GM19372 (cell line): Measurements from ENCODE around the gene FBLN5.

Experiments used
- ATAC-seq: cut with Tn5 transposase; IDR thresholded peaks from one replicate; pipeline ENCODE4 v1.9.1; 2021; ENCODE audit warnings: mild to moderate bottlenecking, low read depth, moderate library complexity; ENCODE audit not compliant: unreplicated experiment

Gene FBLN5

DNA sequence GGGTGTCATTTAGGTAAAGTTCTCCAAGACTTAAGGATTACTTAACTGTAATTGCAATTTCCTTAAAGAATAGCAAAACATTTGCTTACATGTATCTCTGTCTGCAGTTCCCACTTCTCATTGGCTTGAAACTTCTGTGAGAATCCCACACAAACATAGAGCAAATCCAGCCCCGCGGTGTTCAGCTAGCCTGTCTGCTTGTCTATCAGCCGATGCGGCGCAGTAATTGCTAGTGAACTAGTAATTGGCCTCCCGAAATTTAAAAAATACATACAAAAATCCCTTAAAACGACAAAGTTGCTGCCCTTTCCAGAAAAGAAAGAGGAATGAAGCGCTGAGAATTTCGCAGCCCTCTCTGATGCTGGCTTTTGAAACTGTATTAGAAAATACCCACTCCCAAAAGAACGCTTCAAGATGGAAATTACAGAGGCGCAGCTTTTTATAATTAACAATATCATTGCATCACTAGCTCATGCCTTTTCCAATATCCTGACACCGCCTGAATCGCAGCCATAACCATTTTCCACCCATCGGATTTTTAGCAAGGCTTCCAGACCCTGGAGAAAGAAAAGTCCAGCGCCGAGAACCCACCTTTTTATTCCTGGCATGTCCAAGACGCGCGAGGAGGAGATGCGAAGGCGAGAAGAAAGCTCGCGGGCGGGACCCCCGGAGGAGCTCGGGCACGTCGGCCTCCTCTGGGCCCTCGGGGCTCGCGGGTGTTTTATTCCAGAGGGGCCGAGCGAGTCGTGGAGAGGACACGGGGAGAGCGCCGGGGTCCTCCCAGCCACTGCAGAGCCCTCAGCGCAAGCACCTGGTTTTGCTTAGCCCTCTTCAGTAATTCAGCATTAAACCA, 646 bp downstream of the FBLN5 start:
- no peak for ATAC-seq

DNA sequence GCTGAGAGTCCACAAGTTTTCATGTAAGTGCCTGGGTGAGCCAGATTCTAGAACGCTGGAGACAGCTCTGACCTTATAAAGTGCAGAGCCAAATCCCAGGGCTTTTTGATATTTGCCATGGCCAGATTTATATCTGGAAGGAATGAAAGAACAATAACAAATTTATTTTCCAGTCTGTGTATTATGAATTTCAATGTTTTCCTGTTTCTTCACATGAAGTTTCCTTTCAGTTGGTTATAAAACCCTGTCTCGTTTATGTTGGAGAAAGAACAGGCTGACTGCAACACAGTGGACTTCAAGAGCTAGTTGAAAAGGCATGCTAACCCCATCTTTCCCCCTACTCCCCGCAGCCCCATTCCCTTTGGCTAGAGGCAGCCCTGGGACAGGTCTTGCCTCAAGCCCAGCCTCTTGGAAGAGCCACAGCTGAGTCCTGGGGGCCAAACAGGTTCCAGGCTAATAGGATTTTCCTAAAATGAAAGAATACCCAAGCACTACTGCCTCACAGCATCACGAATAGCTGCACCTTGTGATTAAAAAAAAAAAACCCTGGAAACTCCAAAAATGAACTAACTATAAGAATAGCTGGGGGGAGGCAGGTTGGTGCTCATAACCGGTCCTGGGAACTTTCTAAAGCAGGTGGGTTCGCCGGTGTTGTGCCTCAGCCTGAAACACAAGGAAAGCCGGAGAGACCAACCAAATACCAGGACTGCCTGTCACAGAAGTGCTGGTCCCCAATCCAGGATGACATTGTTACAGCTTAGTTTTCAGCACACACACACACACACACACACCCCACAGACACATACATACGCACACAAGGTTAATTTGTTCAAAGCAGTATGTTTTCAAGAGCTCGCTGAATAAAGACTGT, 1.5 kb downstream of the FBLN5 start:
- no peak for ATAC-seq

DNA sequence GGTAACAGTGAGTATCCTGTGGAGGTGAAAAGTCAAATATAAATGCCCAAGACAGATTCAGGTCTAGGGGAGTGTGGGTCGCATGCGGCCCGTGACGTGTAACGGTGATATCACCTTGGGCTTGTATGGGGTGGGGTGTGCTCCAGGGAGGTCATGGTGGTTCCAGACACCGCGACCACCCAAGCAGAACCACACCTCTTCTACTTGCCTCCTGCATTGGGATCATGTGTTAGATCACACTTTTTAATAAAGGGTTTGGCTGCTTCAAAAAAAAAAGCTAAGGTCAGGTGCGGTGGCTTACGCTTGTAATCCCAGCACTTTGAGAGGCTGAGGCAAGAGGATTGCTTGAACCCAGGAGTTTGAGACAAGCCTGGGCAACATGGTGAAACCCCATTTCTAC, 4.5 kb downstream of the FBLN5 start:
- no peak for ATAC-seq

DNA sequence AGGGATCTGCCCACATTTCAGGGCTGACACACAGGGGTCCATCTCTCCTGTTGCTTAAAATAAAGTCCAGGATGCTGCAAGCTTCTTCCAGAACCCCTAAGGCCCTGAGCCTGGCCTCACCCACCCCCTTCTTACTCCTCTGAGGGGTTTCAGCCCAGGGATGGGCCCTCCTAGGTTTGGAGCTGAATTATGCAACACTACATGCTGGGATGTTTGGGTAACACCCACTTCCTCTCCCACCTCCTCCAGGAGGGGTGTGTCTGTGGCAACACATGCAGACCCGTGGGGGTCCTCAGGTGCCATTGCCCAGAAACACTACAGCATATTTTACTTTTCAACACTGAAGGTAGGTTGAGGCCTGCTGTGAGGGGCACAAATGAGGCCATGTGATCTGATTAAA, 5.4 kb downstream of the FBLN5 start:
- no peak for ATAC-seq

DNA sequence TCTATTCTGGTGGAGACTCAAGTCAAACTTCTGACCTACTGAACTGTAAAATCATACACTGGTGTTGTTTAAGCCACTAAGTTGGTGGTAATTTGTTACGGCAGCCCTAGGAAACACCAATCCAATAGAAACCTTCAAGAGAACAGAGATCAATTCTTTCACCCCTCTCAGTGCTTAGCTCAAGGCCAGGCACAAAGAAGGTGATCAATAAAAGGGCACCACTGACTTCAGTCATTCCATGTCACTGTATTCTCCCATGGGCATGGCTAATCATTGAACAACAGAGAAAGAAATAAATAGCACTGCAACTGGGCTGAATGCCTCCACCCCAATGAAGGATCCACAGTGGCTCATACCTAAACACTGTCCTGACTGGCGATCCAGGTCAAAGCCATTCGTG, 7.3 kb downstream of the FBLN5 start:
- ATAC-seq, result no peak

DNA sequence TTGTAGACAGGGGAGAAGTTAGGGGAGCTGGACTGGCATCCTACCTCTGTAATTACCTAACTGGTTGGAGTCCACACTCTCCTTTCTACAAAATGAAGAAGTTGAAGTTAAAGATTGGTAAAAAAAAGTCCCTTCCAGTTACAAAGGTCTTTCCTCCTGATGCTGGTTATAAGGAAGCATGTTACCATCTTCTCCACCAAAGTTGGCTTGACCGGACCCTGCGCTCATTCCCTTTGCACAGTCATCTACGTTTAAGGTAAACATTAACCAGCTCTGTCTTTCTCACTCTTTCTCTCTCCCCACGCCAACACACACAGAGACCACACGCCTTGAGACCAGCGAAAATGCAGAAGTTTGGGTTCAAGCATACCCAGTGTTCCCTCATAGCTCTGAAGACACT, 11.9 kb downstream of the FBLN5 start:
- ATAC-seq, result no peak

DNA sequence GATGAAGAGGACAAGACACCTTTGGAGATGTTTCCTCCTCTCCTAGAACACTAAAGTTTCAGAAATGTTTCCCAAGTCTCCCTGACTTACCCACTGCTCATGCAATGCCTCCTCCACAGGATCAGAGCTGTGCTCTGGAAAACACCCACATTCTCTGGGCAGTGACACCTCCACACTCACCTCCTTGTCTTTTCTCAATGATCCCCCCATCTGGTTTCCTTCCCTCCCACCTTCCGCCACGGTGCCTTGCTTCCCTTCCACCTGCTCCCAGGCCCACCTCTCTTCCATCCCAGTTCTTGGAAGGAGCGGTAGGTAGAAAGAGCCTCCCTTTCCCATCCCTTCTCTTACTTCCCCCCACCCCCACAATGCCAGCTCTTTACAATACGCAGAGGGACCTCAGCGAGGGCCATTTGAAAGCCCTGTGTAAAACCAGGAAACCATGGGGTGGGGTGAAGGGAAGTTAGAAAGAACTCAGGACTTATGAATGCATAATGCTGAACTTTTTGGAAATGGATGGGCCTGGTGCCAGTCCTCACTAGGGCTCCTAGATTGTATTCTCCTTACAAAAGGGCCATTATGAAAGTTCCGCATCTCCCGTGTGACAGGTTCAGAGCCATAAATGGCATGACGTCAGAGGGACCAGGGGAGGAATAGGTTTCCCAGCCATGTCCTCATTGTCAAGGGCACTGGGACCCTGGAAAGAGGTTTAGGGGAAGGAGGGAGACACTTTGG, 12.8 kb downstream of the FBLN5 start:
- no peak for ATAC-seq

DNA sequence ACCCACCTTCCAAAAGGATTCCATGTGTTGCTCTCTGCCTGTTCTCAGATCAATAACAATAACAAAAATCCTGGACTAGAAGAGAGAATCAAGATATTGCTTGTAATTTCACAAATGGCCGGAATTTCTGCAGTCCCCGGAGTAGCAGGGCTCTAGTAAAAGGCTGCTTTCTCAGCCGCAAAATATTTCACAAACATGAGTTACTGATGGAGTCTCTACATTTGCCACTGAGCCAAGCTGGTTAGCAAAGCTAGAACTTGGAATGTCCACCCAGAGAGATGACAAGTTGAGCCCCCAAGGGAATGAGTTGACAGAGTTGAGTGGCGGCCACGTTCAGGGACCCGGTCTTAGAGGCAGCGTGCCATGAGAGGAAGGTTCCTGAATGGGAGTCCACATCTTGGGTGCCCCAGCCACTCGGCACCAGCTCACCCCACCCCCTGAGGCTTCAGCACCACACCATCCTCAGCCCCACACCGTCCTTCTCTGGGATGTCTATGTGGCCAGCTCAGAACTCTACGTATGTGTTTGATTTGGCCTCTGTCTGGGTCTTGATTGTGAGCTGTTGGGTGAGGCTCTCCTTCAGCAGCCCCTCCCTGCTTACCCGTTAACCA, 15.9 kb downstream of the FBLN5 start:
- no peak for ATAC-seq

DNA sequence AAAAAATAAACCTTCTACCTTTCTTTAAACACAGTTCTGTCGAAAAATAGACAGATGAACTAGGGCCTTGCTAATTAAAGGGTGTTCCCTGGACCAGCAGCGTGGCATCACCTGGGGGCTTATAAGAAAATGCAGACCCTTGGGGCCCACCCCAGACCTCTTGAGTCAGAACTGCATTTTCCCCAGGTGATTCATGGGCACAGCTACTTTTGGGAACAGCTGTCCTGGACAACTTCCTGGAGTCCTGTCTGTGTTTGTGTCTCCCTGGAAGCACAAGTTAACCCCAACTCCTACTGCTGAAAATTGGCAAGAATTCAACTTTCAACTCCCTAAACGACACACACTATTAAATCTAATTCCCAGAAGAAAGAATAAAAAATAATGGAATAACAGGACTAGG, 17.8 kb downstream of the FBLN5 start:
- no peak for ATAC-seq

DNA sequence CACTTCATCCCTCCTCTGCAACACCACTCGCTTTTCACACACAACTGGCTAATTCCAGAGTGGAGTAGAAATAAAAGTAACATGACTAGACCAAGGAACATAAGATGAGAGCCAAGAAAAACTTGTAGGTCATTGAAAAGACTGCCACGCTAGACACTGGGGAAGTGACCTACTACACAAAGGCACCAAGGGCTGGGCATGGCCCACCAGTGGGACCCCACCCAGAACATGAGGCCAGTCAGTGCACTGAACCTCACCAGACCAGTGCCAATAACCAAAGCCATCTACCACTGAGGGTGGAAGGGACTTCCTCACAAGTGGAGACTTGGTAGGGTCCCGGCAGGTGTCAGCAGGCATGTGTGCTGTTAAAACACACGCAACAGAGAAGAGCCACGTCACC, 19.7 kb downstream of the FBLN5 start:
- ATAC-seq, result no peak

DNA sequence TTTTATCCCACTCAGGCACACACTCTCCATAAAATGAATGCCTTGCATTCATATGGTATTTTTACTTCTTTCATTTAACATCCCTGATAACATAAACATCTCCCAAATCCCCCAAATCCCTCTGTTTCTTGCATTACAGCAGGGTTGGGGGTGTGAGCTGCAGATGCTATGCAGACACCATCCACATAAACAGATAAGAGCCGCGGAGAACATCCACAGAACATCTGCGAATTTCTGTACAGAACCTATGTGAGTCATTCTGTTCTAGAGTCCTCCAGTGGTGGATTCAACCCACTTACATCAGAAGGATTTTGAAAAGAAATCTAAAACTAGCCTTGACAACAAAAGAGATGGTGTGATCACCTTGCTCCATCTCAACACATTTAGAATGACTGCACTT, 20.3 kb downstream of the FBLN5 start:
- no peak for ATAC-seq

DNA sequence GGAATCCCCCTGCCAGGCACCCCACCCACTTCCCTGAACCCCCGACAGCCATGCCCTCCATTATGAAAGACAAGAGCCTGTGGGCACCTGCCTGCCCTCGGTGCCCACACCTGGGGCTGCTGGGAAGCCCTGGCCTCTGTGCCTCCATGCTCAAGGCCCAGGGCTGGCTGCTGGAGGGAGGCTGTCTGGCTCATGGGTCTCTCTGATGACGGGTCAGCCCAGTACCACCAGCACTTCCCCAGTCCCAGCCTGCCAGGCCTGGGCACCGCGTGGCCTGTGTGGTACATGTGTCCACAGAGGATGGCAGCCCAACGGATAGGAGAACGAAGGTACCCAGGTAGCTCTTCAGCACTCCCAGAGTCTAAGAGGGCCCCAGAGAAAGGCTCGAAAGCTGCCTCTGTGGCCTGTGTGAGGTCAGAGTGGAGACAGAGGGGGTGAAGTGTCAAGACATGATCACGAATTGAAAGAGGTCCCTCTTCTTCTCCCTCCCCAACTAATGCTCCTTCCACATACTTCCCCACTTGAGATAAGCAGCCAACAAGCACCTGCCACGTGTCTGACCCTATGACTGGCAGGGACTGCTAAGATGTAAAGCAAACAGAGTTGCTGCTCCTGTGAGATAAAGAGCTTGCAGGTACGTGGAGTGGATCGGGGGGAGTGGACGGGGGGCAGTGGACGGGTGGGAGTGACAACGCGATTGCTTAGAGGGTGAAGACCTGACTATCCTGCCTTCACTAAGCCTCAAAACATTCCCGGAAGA, 21.2 kb downstream of the FBLN5 start:
- no peak for ATAC-seq

DNA sequence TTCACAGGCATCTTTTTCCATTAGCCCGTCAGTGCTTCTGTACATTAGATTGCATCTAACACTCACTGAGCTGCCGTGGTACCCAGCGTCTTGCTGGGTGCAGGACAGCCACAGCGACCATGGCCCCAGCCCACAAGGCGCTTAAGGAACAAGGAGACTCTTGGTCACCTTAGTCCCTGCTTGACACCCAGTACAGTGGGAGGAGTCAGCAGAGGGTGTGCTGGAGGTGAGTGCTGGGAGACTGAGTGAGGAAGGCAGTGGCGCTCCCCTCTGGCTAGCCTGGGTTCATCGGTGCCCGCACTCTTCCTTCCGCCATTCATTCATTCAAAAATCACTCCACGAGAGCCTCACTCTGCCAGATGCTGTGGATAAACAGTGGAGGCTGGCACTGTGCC, 21.8 kb downstream of the FBLN5 start:
- ATAC-seq, result no peak

DNA sequence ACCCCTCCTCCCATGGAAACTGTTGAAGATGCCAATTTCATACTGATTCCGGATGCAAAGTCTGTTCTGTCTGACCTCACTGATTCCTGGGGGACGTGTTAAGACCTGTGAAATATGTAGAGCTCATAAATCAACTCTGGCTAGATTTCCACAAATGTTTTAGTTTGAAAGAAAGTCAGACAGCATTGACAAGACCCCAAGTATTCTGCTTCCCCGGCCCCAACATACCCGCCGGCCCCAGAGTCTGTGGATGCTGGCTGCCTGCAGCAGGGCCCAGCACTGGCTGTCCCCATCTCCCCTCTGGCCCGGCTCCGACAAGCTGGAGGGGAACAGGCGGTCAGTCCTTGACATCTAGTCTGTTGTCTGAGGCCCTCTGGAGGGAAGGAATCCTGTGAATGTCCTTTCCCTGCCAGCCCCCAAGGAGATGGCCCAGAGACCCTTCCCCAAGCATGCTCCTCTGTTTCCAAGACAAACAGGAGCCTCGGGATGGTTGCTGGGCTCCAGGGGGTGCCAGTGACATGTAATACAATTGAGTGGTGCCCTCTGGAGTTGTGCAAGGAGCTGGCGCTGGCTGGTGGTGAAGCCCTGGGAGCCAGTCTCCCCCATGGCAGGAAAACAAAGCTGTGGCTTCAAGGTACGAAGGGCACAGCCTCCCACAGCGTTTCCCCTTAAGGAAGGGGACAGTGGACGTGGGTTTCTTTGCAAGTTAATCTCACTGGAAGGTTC, 22.3 kb downstream of the FBLN5 start:
- ATAC-seq, result no peak

DNA sequence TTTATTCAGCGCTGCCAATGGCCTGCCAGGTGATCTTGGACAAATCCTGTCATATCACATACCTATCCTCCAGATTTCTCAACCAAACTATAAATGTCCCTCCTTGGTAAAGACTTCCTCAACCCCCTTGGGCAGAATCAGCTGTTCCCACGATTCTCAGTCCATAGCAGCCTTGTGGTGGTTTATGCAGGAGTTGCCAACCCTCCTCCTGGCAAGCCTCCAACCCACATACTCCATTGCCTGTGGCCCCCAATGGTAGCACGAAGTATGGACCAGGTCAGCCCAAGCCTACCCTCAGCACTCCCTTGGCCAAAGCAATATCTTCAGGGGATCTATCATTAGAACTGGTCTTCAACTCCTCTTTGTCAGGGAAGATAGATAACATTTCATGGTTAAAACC, 27.0 kb downstream of the FBLN5 start:
- no peak for ATAC-seq

DNA sequence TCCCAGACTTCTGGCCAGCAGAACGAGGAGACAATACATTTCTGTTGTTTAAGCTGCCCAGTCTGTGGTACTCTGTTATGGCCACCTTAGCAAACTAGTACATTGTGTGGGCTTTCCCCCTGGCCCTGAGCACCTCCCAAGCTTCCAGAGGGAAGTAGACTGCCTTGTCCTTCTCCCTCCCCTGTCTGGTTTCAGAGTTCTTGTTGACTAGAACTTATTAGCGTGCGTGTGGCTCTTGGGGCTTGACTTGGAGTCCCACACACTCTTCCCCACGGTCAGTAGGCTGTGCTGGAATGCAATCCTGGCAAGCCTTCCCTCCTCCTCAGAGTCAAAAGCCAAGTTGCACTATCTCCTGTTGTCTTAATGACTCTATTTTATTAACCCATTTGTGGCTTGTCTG, 27.7 kb downstream of the FBLN5 start:
- ATAC-seq, result no peak

DNA sequence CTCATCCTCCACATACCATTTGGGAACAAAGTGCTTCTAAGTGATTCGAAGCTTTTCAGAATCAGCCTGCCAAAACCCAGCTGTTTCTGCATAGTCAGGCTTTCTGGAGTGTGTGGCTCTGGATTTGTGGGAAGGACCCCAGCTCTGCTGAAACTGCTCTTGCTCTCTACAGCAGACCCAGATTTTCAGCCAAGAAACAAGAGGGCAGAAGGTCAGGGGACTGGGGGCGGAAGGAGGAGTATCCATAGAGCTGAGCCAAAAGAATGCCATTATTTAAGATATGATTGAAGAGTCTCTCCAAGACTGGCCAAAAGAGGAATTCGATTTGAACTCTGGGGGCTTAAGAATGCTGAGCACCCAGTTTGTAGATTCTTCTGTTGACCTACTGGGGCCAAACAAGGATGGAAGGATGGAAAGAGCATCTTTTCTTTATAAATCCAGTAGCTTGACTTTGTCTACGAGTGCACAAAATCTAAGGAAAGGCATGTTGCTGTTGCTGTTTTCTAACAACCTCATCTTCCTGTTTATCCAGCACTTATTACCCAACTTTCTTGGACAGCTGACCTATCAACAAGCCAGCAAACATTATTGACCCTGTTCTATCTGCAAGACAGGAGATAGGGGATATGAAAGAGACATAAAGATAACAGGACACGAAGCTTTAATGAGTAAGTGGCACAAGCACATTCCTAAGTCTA, 29.2 kb downstream of the FBLN5 start:
- ATAC-seq, result no peak

DNA sequence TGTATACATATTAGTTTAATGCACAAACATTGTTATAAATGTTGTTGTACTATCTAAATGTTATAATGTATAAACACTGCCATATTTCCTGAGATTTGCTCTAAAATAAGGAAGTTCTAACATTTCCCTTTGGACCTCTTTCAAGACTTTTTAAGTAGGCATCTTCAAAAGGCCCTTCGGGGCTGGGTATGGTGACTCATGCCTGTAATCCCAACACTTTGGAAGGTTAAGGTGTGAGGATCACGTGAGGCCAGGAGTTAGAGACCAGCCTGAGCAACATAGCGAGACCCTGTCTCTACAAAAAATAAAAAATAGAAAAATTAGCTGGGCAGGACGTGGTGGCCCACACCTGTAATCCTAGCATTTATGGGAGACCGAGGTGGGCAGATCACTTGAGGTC, 35.5 kb downstream of the FBLN5 start:
- ATAC-seq, result no peak
